T-helper 1 cell (primary cell): ENCODE measurements around the gene MLX.
"Not testable (repeated sequence)": the region's sequence is repeated elsewhere in the genome, so short reads cannot be mapped to it uniquely, and the experiment has no call there.

ENCODE experiments used
- DNase-seq, 5 donors: peaks; one replicate each; pipeline ENCODE4 v3.0.0-alpha.2; 2012 to 2020

MLX gene

DNA sequence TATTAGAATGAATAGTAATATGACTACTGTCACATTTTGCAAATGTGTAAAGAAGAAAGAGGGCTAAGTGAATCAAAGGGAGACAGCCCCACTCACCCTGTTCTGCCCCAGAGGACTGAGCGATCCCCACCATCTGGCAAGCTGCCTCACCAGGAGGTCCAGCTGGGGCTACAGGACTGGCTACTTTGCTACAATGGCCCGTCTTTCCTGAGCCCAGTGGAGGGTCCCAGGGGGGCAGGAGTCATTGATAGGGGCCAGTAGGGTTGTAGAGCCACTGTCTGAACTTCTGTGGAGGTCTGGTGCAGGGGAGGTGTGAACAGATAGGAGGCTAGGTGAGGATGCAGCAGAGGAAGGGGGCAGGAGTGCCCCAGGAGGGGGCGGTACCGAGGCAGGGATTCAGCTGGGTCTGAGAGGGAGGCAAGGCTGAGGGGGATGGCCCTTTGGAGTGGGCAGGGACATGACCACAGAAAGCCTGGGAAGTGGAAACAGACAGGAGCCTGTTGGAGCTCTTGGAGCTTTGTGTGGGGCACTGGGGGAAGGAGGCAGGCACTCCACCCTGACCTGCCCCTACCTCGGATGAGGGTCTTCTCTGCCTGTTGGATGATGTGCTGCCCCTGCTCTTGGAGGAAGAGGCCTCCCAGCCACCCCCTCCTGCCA, 10.8 kb upstream of the MLX start:
- DNase-seq, result not testable (repeated sequence)

DNA sequence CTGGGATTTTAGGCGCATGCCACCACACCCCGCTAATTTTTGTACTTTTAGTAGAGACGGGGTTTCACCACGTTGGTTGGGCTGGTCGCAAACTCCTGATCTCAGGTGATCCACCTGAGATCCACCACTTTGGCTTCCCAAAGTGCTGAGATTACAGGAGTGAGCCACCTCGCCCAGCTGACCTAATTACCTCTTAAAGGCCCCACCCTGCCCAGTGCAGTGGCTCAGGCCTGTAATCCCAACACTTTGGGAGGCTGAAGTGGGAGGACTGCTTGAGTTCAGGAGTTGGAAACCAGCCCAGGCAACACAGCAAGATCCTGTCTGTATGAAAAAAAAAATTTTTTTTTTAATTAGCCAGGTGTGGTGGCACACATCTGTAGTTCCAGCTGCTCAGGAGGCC, 7.8 kb upstream of the MLX start:
- no peak for DNase-seq

- DNase-seq, result no peak
Observed at GRCh38 chr17:42560246-42560645, 6.7 kb upstream of the MLX start.

- peak; percentile 74 to 95 (median 86) for DNase-seq
Observed at GRCh38 chr17:42561897-42562387, 5.0 kb upstream of the MLX start, which contains the start of gene COASY. TSS of gene COASY (plus strand) at chr17:42562148. CDS start at chr17:42562623, 475 bp downstream.

- no peak for DNase-seq
Observed at GRCh38 chr17:42562388-42563142, 4.3 kb upstream of the MLX start.

GRCh38 chr17:42563143-42563509, 3.8 kb upstream of the MLX start:
- no peak for DNase-seq

DNA sequence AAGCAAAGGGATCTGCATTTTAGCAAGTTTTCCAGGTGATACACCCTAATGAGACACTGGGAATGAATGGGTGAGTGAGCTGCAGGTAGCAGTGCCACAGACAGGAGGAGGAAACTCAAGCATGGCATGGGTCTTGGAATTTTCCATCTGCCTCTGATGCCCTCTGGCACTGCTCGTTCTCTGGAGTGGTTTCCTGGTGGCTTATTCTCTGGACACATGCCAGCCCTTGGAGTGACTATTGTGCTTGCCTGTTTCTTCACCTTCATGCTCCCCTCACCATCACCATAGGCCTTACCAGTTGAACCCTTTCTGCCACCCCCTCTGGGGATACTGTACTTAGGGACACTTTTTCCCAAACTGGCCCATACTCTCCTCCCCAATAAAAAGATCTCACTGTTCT, 3.4 kb upstream of the MLX start:
- DNase-seq, result no peak

DNA sequence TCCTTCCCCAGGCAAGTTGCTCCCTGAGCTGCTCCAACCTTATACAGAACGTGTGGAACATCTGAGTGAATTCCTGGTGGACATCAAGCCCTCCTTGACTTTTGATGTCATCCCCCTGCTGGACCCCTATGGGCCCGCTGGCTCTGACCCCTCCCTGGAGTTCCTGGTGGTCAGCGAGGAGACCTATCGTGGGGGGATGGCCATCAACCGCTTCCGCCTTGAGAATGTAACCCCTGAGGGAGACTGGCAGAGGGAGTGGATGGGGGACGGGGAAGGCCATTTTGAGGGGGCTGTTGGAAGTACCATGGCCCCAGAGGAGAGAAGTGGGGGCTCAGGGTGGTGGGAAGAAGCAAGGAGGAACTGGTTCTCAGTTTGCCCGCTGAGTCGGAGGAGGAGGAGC, 3.0 kb upstream of the MLX start:
- DNase-seq, result no peak

GRCh38 chr17:42564815-42565522, 1.9 kb upstream of the MLX start:
- no peak for DNase-seq

DNA sequence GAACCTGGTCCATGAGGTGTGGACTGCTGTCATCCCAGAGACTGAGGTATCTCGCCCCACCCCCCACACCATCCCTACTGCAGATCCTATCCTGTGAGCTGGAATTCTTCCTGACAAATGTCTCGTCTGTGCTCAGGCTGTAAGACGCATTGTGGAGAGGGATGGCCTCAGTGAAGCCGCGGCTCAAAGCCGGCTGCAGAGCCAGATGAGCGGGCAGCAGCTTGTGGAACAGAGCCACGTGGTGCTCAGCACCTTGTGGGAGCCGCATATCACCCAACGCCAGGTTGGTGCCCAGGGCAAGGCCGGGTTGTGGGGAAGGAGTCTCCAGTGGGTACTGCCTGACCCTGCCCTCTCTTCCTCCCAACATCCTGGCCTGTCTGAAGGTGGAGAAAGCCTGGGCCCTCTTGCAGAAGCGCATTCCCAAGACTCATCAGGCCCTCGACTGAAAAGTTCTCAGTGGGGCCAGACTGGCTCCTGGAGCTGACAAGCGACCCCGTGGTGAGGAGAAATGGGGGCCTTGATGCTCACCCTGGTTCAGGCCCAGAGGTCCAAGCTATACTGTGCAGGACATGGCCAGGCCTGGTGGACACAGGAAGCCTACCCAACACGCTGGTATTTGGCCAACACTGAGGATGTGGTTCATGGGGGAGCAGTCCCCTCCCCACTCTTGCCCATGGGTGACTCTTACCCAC, 1.2 kb upstream of the MLX start:
- DNase-seq, result no peak

- DNase-seq, result no peak
Observed at GRCh38 chr17:42566215-42566882, 551 bp upstream of the MLX start.

DNA sequence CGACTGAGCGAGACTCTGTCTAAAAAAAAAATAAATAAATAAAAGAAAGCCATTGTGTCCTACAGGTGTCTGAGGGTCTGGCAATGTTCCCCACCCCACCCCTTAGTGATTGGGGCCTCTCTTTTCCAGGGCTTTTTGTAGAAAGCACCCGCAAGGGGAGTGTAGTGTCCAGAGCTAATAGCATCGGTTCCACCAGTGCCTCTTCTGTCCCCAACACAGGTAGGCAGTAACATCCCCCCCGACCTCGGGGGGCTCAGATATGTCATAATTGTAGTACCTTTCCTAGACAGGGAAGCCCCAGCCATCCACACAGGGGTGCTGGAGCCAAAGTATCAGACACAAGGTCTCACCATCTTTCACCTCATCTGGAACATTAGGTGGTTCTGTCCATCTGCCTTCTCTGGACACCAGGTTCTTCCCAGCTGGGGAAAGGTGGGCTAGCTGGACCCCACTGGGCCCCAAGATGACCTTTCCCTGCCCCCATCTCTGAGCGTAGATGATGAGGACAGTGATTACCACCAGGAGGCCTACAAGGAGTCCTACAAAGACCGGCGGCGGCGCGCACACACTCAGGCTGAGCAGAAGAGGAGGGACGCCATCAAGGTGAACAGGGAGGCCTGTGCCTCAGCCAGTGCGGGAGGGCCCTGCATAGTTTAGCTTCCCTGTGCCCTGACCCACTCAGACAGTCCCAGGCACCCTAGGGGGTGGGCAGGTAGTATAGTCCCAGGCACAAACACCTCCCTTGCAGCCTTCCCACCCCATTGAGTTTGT, 1.6 kb downstream of the MLX start:
- no peak for DNase-seq

GRCh38 chr17:42571435-42572225, 4.7 kb downstream of the MLX start:
- DNase-seq, result no peak

DNA sequence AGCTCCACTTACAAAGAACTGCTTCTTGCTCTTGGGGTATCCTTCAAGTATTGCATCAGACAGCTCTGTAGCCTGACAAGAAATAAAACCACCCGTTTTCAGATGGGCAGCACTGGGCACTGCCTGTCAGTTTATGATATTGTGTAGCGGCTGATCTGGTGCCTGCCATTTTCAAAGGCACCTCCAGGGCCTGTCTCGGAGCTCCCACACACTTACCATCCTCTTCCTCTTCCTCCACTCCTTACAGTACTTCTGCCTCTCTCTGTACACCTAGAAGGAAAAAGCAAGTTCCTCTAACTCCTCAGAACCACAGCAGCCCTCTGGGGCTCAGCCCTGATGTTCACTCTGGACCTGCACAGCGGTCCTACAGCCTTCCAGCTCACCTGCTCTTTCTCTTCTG, 6.2 kb downstream of the MLX start:
- DNase-seq, result no peak

DNA sequence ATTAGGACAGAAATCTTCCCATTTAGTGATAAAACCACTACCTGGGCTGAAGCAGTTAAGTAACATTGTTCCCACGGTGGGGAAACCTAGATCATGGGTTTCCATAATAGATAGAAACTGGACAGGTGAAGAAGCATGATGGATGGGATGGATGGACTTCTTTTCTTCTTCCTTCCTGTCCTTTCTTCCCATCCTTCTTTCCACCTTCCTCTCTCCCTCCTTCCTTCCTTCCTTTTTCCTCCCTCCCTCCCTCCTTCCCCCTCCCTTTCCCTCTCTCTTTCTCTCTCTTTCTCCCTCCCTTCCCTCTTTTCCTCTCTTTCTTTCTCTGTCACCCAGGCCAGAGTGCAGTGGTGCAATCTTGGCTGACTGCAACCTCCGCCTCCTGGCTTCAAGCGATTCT, 7.6 kb downstream of the MLX start:
- DNase-seq, result no peak

GRCh38 chr17:42577140-42577531, 10.2 kb downstream of the MLX start:
- no peak for DNase-seq

DNA sequence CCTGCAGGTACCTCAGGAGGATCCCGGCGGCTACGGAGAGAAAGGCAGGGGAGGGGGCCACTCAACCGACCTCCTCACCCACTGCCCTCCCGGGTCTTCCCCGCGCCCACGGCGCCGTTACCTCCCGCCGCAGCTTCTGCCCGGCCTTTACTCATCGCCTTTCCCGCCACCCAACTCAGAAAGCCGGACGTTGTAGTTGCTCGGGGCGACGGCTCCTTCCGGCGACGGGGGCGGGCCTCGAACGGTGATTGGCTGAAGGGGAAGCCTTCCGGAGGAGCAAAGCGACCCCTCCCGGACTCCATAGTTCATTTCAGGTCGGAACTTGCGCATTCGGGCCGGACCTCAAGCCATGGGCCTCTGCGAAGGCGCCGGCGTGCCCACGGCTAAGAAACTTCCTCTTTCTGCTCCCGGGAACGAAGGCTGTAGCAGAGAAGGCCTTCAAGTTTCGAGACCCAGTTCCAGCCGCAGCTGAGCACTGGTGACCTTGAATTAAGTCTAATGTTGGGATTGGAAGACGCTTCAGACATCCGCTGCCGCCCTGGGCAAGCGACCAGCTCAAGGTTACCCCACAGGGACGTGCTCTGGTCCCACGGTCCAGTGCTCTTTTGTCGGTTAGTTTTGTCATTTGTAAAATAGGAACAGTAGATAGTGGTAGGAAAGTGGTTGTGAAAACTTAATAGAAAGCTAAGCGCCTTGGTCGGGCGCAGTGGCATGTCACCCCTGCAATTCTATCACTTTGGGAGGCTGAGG, 10.8 kb downstream of the MLX start, which contains the start of gene PSMC3IP:
TSS of gene PSMC3IP (minus strand) at position 198 of the 750 bp plus-strand sequence. CDS start at position 155, 43 bp downstream.
- DNase-seq, result peak; percentile 82 to 93 (median 88)

DNA sequence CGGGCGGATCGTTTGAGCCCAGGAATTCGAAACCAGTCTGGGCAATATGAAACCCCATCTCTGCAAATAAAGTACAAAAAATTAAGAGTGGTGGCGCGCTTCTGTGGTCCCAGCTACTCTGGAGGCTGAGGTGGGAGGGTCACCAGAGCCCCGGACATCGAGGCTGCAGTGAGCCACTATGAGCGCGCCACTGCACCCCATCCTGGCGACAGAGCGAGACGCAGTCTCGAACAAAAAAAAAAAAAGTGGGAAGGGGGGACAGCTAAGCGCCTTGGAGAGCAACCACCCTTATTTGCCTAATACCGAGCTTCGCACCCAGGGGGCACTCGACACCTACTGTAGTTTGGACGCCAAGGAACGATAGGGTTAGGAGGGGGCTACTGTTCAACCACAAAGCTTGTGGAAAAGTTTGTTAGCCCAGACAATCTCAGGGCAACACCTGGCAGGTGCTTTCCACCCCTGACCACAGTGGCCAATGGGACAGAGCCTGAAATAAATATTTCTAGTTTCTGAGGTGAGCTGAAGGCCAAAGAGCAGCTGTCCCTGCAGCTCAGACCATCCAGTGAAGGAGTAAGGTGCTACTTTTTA, 11.5 kb downstream of the MLX start:
- peak in 4 of 5 donors; percentile 47 to 67 (median 56) for DNase-seq

GRCh38 chr17:42579794-42580551, 13.1 kb downstream of the MLX start:
- no peak for DNase-seq
